HL-60 (cell line): ENCODE data around the gene ANO2.

Experiments used
- CTCF ChIP-seq: IDR thresholded peaks from one replicate; pipeline ENCODE4 v1.5.1; 2011; ENCODE audit warnings: low read length, control low read depth, inconsistent platforms; ENCODE audit not compliant: insufficient read depth
- POLR2AphosphoS5 ChIP-seq: IDR thresholded peaks from 2 replicates; pipeline ENCODE4 v1.6.1; 2012; ENCODE audit warnings: low read depth

GRCh38 chr12:5730962-5731361 is 214.1 kb downstream of the ANO2 start:
- TF ChIP-seq CTCF (no peak), POLR2AphosphoS5 (no peak)
